Measurements from ENCODE around the gene SERPINB11. TPM values are rescaled to one million over a fixed set of nuclear protein-coding genes. Genes with fewer than 3 reads are reported as not detected.

SERPINB11 gene
- total and polyA plus RNA-seq, 12 donors = 0.07 TPM; not detected in 11

DNA sequence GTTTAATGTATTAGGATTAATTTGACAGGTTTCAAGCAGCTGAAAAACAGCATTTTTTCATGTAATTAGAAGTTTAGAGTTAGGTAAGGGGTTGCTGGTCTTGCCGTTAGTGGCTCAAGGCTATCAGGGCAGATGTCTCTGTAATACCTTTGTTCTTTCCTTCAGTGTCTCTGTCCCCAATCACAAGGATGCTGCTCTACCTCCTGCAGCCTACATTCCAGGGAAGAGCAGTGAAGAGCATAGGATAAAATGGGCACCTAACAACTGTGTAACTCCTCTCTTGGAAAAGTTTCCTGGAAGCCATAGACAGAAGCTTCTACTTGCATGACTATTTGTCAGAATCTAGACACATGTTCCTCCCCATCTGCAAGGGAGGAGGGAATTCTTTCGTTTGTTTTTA lies 63.1 kb downstream of the SERPINB11 start:
- no peak for DNase-seq
- no peaks in the 10 kb centered on the region for H3K36me3 ChIP-seq (replicated peaks in 1 of 2)
- no peak overlapping the region for H3K4me3 ChIP-seq
- WGBS, 4 donors = 52 to 75% (median 58%) methylated on average over 2 of the region's 2 CpGs
- intact Hi-C loops (cut with DNase I) = no loop called here
- no peak overlapping the region for H3K27ac ChIP-seq
- H3K9me3 ChIP-seq (replicated peaks in 1 of 3) = no peaks in the 10 kb centered on the region
- no peaks in the 10 kb centered on the region for H3K27me3 ChIP-seq
- TF ChIP-seq, protein P1, sequence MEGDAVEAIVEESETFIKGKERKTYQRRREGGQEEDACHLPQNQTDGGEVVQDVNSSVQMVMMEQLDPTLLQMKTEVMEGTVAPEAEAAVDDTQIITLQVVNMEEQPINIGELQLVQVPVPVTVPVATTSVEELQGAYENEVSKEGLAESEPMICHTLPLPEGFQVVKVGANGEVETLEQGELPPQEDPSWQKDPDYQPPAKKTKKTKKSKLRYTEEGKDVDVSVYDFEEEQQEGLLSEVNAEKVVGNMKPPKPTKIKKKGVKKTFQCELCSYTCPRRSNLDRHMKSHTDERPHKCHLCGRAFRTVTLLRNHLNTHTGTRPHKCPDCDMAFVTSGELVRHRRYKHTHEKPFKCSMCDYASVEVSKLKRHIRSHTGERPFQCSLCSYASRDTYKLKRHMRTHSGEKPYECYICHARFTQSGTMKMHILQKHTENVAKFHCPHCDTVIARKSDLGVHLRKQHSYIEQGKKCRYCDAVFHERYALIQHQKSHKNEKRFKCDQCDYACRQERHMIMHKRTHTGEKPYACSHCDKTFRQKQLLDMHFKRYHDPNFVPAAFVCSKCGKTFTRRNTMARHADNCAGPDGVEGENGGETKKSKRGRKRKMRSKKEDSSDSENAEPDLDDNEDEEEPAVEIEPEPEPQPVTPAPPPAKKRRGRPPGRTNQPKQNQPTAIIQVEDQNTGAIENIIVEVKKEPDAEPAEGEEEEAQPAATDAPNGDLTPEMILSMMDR (IDR thresholded peaks at IDR 0.05) = no peak
- TF ChIP-seq POLR2A (IDR thresholded peaks at IDR 0.05) = no peak
- no peaks in the 10 kb centered on the region for H3K4me1 ChIP-seq (replicated peaks in 1 of 2)

Other genes with a start within 250 kb of the SERPINB11 start
- gene SERPINB5, start 226.0 kb upstream of the SERPINB11 start, total RNA-seq = under 1 TPM in 2 of 9 donors, not detected in 7; 0.06 to 0.29 TPM
- under 1 TPM in 1 of 3 donors, not detected in 2; 0.07 TPM for gene SERPINB5, start 226.0 kb upstream of the SERPINB11 start, polyA plus RNA-seq
- under 1 TPM in 1 of 9 donors, not detected in 8; 0.17 TPM for gene SERPINB12, start 160.6 kb upstream of the SERPINB11 start, total RNA-seq
- not detected for gene SERPINB12, start 160.6 kb upstream of the SERPINB11 start, polyA plus RNA-seq
- not detected for gene SERPINB13, start 115.6 kb upstream of the SERPINB11 start, total RNA-seq
- gene SERPINB13, start 115.6 kb upstream of the SERPINB11 start, polyA plus RNA-seq = under 1 TPM in 1 of 3 donors, not detected in 2; 0.10 TPM
- not detected for gene SERPINB4, start 58.7 kb upstream of the SERPINB11 start, total RNA-seq
- not detected for gene SERPINB4, start 58.7 kb upstream of the SERPINB11 start, polyA plus RNA-seq
- not detected for gene SERPINB3, start 41.1 kb upstream of the SERPINB11 start, total RNA-seq
- gene SERPINB3, start 41.1 kb upstream of the SERPINB11 start, polyA plus RNA-seq = under 1 TPM in 1 of 3 donors, not detected in 2; 0.34 TPM
- gene SERPINB7, start 72.5 kb downstream of the SERPINB11 start, total RNA-seq = under 1 TPM in 1 of 9 donors, not detected in 8; 0.11 TPM
- not detected for gene SERPINB7, start 72.5 kb downstream of the SERPINB11 start, polyA plus RNA-seq
- gene SERPINB2, start 184.7 kb downstream of the SERPINB11 start, total RNA-seq = under 1 TPM in 3 of 9 donors, not detected in 6; 0.17 to 0.37 (median 0.28) TPM
- gene SERPINB2, start 184.7 kb downstream of the SERPINB11 start, polyA plus RNA-seq = 1 to 10 TPM in 1 of 3 donors, not detected in 2; 1.3 TPM
- gene SERPINB10, start 205.0 kb downstream of the SERPINB11 start, total RNA-seq = under 1 TPM in 1 of 9 donors, not detected in 8; 0.06 TPM
- gene SERPINB10, start 205.0 kb downstream of the SERPINB11 start, polyA plus RNA-seq = not detected
- gene HMSD, start 246.3 kb downstream of the SERPINB11 start, total RNA-seq = under 1 TPM in 1 of 9 donors, not detected in 8; 0.57 TPM
- under 1 TPM in 2 of 3 donors, not detected in 1; 0.13 to 0.16 TPM for gene HMSD, start 246.3 kb downstream of the SERPINB11 start, polyA plus RNA-seq

Measured in adrenal gland (tissue), 12 donors.